ENCODE measurements around the gene TRIP4. TPM values are rescaled to one million over a fixed set of nuclear protein-coding genes. Genes with fewer than 3 reads are reported as not detected.
"Not testable (repeated sequence)": the region's sequence is repeated elsewhere in the genome, so short reads cannot be mapped to it uniquely, and the experiment has no call there.

The TRIP4 gene
- total and polyA plus RNA-seq, 2 donors from 2014 or later, result 29.8 to 33.1 TPM

GRCh38 chr15:64343222-64343621 is 44.4 kb upstream of the TRIP4 start:
- Histone ChIP-seq H3K27me3 (ENCODE audit: control insufficient read depth, insufficient read depth, low read length) (no peaks in the 10 kb centered on the region), H3K9me3 (ENCODE audit: control insufficient read depth in 2 of 3, insufficient read depth in 1 of 3, low read length in 3 of 3) (no peaks in the 10 kb centered on the region), H3K36me3 (ENCODE audit: control insufficient read depth in 2 of 3, insufficient read depth in 3 of 3, low read length in 3 of 3) (no peaks in the 10 kb centered on the region), H3K27ac (ENCODE audit: low read depth in 2 of 2, low read length in 2 of 2) (no peak overlapping the region), H3K9ac (ENCODE audit: low read length in 3 of 3) (no peak overlapping the region), H3K4me1 (ENCODE audit: control insufficient read depth in 2 of 3, insufficient read depth in 2 of 3, low read depth in 1 of 3, low read length in 3 of 3) (peaks cover 0 to 9% (median 0%) of the 10 kb centered on the region in 3 donors), H3K4me3 (ENCODE audit: low read length in 3 of 3) (no peak overlapping the region)
- DNase-seq (no peak), FAIRE-seq (no peak)
- intact Hi-C loops (cut with DNase I), result no loop called here
- TF ChIP-seq CTCF (IDR thresholded peaks at IDR 0.05; ENCODE audit: borderline replicate concordance, extremely low read depth, insufficient read depth), result no peak

- Histone ChIP-seq H3K9me3 (ENCODE audit: control insufficient read depth in 2 of 3, insufficient read depth in 1 of 3, low read length in 3 of 3) (no peaks in the 10 kb centered on the region), H3K36me3 (ENCODE audit: control insufficient read depth in 2 of 3, insufficient read depth in 3 of 3, low read length in 3 of 3) (no peaks in the 10 kb centered on the region), H3K4me1 (ENCODE audit: control insufficient read depth in 2 of 3, insufficient read depth in 2 of 3, low read depth in 1 of 3, low read length in 3 of 3) (peaks cover 0 to 9% (median 0%) of the 10 kb centered on the region in 3 donors), H3K27ac (ENCODE audit: low read depth in 2 of 2, low read length in 2 of 2) (no peak overlapping the region), H3K9ac (ENCODE audit: low read length in 3 of 3) (no peak overlapping the region), H3K27me3 (ENCODE audit: control insufficient read depth, insufficient read depth, low read length) (no peaks in the 10 kb centered on the region), H3K4me3 (ENCODE audit: low read length in 3 of 3) (no peak overlapping the region)
- DNase-seq (no peak), FAIRE-seq (no peak)
- intact Hi-C loops (cut with DNase I), result no loop called here
- no peak for TF ChIP-seq CTCF (IDR thresholded peaks at IDR 0.05; ENCODE audit: borderline replicate concordance, extremely low read depth, insufficient read depth)
These were observed 43.8 kb upstream of the TRIP4 start for GRCh38 chr15:64343841-64344240.

GRCh38 chr15:64344651-64345294 is 42.9 kb upstream of the TRIP4 start:
- H3K27ac ChIP-seq (ENCODE audit: low read depth in 2 of 2, low read length in 2 of 2), result no peak overlapping the region
- intact Hi-C loops (cut with DNase I), result no loop called here
- H3K36me3 ChIP-seq (ENCODE audit: control insufficient read depth in 2 of 3, insufficient read depth in 3 of 3, low read length in 3 of 3), result no peaks in the 10 kb centered on the region
- no peak for FAIRE-seq
- no peak overlapping the region for H3K4me3 ChIP-seq (ENCODE audit: low read length in 3 of 3)
- no peak overlapping the region for H3K9ac ChIP-seq (ENCODE audit: low read length in 3 of 3)
- H3K9me3 ChIP-seq (ENCODE audit: control insufficient read depth in 2 of 3, insufficient read depth in 1 of 3, low read length in 3 of 3), result no peaks in the 10 kb centered on the region
- peaks cover 0 to 9% (median 0%) of the 10 kb centered on the region in 3 donors for H3K4me1 ChIP-seq (ENCODE audit: control insufficient read depth in 2 of 3, insufficient read depth in 2 of 3, low read depth in 1 of 3, low read length in 3 of 3)
- no peak for DNase-seq
- TF ChIP-seq CTCF (IDR thresholded peaks at IDR 0.05; ENCODE audit: borderline replicate concordance, extremely low read depth, insufficient read depth), result no peak
- H3K27me3 ChIP-seq (ENCODE audit: control insufficient read depth, insufficient read depth, low read length), result no peaks in the 10 kb centered on the region

GRCh38 chr15:64346242-64346641 is 41.4 kb upstream of the TRIP4 start:
- H3K9ac ChIP-seq (ENCODE audit: low read length in 3 of 3); H3K27me3 ChIP-seq (ENCODE audit: control insufficient read depth, insufficient read depth, low read length); H3K4me3 ChIP-seq (ENCODE audit: low read length in 3 of 3); DNase-seq; H3K4me1 ChIP-seq (ENCODE audit: control insufficient read depth in 2 of 3, insufficient read depth in 2 of 3, low read depth in 1 of 3, low read length in 3 of 3); H3K36me3 ChIP-seq (ENCODE audit: control insufficient read depth in 2 of 3, insufficient read depth in 3 of 3, low read length in 3 of 3); intact Hi-C loops (cut with DNase I); H3K27ac ChIP-seq (ENCODE audit: low read depth in 2 of 2, low read length in 2 of 2); H3K9me3 ChIP-seq (ENCODE audit: control insufficient read depth in 2 of 3, insufficient read depth in 1 of 3, low read length in 3 of 3): not testable (repeated sequence)
- FAIRE-seq, result peak; percentile 82
